ENCODE results near the gene CGN.
"Not testable (repeated sequence)": the region's sequence is repeated elsewhere in the genome, so short reads cannot be mapped to it uniquely, and the experiment has no call there.

CGN gene

DNA sequence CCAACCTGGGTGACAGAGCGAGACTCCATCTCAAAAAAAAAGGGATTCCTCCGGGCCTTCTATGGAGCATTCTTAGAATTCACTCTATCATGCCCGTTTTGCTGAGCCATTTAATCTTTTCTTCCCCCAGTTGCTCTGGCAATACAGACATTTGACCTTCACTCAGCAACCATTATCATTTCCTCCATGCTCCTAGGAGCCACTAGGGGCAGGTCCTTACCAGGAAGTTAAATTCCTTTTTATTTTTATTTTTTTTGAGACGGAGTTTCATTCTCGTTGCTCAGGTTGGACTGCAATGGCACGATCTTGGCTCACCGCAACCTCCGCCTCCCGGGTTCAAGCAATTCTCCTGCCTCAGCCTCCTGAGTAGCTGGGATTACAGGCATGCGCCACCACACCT is 9.7 kb upstream of the CGN start:
- DNase-seq = peak; percentile 26

GRCh38 chr1:151502035-151502700 is 9.0 kb upstream of the CGN start:
- DNase-seq = no peak

DNA sequence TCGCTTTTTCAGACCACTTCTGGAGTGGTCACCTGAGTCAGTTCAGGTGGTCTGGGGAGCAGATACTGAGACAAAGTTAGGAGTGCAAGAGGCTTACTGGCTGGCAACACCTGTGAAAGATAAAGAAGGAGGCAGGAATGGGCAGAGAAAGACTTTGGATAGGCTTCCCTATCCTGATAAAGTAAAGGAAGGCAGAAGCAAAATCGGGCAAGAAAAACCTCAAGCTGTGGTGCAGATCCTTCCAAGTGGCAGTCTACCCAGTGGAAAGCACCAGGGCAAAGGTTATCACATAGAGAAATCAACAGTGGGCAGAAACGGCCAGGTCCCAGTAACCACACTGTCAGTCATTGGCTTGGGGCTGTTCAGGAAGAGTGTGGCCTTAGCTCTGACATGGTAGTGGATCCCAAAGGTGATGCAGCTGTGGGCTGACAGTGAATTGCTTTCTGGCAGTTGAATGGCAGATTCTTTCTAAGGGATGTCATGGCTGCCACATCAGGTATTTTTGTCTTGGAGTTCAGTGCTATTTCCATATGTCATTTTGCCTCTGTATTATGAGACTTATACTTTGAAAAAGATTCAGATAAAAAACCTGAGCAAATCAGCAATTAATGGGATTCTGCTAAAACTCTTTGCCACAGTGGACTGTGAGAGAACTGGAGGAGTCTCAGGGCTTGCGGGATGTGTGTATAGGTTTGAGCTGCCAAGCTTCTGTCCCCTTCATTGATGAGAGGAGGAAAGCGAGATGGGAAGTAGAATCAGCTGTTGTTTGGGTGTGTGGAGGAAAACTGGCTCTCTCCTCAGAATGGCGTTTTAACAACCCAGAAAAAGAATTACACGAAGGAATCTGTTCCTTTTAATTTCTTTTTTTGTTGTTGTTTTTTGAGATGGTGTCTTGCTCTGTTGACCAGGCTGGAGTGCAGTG is 8.1 kb upstream of the CGN start:
- no peak for DNase-seq

DNA sequence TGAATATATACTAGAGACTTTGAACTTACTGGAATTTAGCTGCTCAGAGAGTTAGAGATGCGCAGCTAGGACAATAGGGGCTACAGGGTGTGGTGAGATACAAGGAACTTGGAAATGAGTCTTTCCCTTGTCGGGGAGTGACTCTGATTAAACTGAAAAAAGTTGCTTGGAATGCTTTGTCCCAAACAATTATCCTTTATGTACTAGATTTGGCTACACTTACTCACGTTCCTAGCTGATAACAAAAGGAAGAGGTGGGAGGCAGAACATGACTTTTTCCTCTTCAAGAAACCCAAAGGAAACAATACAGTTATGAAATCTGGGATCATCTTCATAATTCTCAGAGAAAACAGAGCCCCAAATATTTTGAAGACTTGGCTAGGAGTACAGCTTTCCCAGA is 6.9 kb upstream of the CGN start:
- no peak for DNase-seq

- DNase-seq = no peak
Measured at GRCh38 chr1:151504759-151505158, 6.4 kb upstream of the CGN start.

- no peak for DNase-seq
Measured at GRCh38 chr1:151508833-151509232, 2.4 kb upstream of the CGN start.

DNA sequence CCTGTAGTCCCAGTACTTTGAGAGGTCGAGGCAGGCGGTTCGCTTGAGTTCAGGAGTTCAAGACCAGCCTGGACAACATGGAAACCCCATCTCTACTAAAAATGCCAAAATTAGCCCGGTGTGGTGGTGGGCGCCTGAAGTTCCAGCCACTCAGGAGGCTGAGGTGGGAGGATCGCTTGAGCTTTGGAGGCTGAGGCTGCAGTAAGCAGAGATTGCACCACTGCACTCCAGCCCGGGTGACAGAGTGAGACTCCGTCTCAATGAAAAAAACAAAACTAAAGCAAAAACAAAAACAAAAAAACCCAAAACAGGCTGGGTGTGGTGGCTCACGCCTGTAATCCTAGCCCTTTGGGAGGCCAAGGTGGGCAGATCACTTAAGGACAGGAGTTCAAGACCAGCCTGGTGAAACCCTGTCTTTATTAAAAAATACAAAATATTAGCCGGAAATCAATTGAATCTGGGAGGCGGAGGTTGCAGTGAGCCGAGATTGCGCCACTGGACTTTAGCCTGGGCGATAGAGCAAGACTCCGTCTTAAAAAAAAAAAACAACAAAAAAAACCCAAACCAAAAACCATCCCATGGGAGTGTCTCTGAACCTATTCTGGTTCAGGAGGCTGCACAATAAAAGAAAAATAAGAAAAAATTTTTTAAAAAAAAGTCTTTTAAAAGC is 1.7 kb upstream of the CGN start:
- no peak for DNase-seq

DNA sequence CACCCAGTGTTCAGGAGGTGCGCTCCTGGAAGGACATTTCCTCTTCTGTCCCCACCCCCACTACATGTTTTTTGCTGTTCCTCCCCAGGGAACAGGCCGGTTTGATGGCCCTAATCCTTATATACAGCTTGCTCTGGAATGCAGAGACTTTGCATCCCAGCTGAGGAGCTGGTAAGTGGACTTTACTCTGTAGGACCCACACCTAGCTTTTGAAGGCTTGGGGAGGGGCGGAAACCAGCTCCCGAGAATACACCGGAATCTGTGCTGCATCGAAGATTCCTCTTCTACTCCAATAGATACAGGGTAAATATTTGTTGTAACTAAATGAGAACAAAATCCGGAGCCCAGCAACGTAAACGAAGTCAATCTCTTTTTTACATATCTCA is 1.2 kb upstream of the CGN start:
- no peak for DNase-seq

DNA sequence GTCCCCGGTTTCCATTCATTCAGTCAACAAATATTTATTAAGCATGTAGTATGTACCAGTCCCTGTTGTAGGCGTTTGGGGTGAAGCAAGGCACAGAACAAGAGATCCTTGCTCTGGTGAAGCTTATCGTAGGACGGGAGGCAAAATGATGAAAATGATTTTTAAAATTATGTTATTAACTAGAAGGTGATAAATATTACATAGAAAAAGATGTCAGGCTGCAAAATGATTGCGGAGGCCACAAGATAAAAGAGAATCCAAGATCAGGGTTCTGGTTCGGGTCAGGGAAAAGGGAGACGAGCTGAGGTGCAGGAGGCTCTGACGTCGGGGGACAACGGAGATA is 602 bp upstream of the CGN start:
- DNase-seq = no peak

GRCh38 chr1:151511636-151512215 is 539 bp downstream of the CGN start:
- DNase-seq = peak; percentile 95

- DNase-seq = peak; percentile 65
Measured at GRCh38 chr1:151512326-151512725, 1.1 kb downstream of the CGN start.

DNA sequence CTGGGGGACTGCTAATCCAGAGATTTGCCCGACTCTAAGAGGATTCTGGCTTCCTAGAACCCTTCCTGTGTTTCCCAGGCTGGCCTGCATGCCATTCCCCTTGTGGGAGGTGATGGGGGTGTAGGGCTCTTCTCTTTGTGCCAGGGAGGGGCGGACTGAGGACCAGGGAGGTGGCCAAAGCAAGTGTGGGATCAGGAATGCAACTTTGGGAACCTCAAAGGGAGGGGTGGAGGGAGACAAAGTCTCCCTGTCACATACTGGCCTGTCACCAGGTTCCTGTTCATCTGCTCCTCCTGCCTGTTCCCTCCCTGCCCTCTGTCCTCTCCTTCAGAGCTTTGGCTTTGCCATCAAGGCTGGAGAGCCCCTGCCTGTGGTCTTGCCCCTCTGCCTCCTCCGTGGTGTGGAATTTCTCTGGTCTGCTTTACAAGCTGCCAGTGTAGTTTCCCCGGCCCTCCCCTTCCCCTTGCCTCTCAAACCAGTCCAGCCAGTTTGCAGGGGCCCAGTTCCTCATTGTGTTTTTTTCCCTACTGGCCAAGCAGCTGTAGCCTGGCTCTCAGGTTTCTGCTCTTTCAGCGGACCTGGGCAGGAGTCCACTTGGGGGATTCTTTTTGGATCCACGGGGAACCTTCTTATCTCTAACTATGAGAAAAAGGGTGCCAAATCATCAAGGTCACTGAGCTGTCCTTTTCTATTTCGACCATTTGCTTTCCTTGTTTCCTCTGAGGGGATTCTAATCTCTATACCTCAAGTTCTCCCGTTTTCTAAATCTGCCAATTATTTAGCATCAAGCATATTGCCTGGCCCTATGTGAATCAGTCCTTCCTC is 1.8 kb downstream of the CGN start:
- DNase-seq = no peak

DNA sequence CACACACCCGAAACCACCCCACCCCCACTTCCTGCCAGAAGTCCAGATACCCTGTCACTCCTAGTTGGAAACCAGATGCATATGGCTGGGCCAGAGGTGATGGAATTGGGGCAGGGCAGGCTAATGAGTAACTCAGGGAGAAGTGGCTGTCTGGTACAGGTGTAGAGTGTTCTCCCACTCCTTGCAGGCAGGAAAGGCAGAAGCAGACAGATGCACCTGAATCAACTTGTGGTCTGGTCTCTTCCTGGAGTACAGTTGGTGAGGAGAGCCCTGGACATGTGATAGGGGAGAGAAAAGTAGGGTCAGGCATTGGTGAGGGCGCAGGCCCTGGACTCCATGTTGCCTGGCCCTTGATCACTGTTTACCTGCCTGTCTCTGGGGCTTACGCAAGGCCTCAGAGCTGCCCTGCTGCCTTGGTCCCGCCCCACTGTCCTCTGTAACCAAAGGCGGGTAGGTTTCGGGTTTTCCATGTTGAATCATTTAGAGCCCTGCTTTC is 2.5 kb downstream of the CGN start:
- peak; percentile 64 for DNase-seq

DNA sequence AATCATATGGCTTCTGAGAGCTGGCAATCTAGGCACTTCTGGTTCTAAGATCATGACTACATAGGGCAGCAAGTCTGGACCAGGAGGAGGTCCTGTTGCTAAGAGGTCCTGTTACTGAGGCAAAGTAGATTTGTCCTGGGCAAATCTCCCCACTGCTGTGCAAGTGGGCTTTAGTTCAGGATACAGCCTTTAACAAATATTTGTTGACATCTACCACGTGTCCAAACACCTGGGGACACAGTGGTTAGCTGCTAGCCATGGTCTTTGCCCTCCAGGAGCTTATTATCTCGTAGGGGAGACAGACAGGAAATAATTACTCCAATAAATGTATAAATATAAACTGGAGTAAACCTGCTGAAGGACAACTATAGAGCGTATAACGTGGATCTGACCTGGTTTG is 3.2 kb downstream of the CGN start:
- peak; percentile 52 for DNase-seq

- DNase-seq = no peak
Measured at GRCh38 chr1:151515265-151515664, 4.1 kb downstream of the CGN start.

GRCh38 chr1:151516031-151516511 is 4.9 kb downstream of the CGN start:
- DNase-seq = no peak

- DNase-seq = no peak
Measured at GRCh38 chr1:151518431-151518830, 7.2 kb downstream of the CGN start.

DNA sequence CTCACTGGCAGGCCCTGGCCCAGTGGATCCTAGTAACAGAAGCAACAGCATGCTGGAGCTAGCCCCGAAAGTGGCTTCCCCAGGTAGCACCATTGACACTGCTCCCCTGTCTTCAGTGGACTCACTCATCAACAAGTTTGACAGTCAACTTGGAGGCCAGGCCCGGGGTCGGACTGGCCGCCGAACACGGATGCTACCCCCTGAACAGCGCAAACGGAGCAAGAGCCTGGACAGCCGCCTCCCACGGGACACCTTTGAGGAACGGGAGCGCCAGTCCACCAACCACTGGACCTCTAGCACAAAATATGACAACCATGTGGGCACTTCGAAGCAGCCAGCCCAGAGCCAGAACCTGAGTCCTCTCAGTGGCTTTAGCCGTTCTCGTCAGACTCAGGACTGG is 7.7 kb downstream of the CGN start:
- DNase-seq = no peak

- DNase-seq = no peak
Measured at GRCh38 chr1:151519667-151520066, 8.5 kb downstream of the CGN start.

DNA sequence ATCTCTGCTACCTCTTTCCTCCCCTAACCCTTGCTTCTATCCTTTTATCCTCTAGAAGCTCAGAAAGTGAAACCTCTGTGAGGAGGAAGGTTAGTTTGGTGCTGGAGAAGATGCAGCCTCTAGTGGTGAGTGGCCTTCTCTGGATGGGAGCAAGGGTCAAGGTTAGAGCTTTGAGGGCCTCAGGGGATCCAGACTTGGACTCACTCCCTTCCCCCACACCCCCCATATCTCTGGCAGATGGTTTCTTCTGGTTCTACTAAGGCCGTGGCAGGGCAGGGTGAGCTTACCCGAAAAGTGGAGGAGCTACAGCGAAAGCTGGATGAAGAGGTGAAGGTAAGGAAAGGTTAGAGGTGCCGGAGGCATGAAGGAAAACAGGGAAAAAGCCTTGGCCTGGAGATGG is 9.2 kb downstream of the CGN start:
- no peak for DNase-seq

- not testable (repeated sequence) for DNase-seq
Measured at GRCh38 chr1:151522427-151522826, 11.2 kb downstream of the CGN start.

GRCh38 chr1:151523326-151523725 is 12.1 kb downstream of the CGN start:
- DNase-seq = no peak

Data from NCI-H69 (cell line).